AG10803 (cell line): ENCODE measurements around the gene ANAPC13.

Experiments used
- DNase-seq: peaks from one replicate; pipeline ENCODE4 v3.0.0; 2010; ENCODE audit warnings: low read depth
- H3K4me3 ChIP-seq: 2 replicates; pipeline ENCODE4 v1.5.1; 2011; ENCODE audit warnings: mild to moderate bottlenecking, low read length, control low read depth
- TF ChIP-seq, protein P1 (sequence below): conservative IDR thresholded peaks from 2 replicates; pipeline ENCODE4 v1.5.1; 2011; ENCODE audit warnings: mild to moderate bottlenecking, low read length, control low read depth, inconsistent platforms

ANAPC13 gene

DNA sequence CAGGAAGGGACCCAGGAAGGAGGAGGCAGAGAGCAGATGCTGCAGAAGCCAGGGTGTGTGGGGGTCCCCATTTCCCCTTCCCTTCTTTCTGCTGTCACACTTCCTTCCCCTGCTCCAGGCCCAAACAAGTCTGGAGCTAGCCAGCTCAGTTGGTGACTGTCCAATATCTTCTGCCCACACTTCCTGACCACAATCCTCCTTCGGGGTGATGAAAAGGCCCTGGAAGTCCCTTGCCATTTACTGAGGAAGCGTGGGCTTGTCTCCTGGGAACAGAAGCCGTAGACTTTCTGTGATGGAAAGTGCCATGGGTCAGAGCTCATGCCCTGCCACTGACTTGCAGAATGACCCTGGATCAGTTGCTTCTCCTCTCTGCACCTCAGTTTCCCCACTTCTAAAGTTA lies 39.0 kb downstream of the ANAPC13 start:
- TF ChIP-seq, protein P1, sequence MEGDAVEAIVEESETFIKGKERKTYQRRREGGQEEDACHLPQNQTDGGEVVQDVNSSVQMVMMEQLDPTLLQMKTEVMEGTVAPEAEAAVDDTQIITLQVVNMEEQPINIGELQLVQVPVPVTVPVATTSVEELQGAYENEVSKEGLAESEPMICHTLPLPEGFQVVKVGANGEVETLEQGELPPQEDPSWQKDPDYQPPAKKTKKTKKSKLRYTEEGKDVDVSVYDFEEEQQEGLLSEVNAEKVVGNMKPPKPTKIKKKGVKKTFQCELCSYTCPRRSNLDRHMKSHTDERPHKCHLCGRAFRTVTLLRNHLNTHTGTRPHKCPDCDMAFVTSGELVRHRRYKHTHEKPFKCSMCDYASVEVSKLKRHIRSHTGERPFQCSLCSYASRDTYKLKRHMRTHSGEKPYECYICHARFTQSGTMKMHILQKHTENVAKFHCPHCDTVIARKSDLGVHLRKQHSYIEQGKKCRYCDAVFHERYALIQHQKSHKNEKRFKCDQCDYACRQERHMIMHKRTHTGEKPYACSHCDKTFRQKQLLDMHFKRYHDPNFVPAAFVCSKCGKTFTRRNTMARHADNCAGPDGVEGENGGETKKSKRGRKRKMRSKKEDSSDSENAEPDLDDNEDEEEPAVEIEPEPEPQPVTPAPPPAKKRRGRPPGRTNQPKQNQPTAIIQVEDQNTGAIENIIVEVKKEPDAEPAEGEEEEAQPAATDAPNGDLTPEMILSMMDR = no peak
- no peak overlapping the region for H3K4me3 ChIP-seq
- peak; percentile 85 for DNase-seq

DNA sequence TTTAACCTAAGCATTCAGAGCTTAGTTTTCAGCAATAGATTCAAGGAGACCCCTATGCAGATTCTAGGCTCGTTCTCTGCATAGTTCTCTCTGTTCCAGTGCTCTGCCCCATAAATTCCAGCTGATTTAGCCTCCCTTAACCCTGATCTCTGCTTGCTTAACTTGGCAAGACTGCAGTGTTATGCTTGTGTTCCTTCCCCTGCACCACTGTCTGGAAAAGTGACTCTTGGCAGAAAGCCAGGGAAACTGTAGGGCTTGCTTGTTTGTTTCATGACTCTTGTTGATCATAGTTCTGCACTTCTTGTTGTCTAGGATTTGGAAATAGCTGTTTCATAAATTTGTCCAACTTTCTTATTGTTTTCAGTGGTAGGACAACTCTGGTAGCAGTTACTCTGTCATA lies 40.1 kb downstream of the ANAPC13 start:
- no peak overlapping the region for H3K4me3 ChIP-seq
- TF ChIP-seq, protein P1 = no peak
- peak; percentile 81 for DNase-seq

DNA sequence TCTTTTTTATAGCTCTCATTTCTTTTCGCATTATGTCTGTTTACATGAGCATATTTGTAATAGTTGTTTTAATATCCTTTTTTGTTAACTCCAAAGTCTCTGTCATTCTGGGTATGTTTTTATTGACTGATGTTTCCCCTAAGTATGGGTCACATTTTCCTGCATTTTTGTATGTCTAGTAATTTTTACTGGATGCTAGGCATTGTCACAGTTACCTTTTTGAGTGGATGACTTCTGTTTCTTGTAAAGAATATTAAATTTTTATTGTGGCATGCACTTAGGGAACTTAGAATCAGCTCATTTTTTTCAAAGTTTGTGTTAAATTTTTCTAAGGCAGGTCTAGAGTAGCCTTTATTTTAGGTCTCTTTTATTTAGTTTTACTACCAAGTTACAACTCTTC lies 40.7 kb downstream of the ANAPC13 start:
- TF ChIP-seq, protein P1 = no peak
- no peak overlapping the region for H3K4me3 ChIP-seq
- no peak for DNase-seq

DNA sequence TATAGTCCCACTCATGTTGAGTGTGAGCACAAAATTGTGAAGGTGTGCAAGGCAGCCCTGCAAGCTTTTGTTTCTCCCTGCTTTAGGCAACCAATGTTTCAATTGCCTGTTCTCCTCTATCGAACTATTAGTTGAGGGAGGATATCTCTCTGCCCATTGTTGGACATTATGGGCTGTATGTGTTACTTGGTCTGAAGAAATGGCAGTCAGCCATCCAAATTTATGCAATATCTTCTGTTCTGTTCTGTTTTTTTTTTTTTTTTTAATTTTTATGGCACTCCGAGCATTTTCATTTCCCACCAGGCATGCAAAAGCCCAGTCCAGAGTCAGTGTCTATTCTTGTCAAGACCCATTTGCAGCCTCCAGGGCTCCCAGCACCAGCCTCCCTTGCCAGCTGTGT lies 44.0 kb downstream of the ANAPC13 start:
- H3K4me3 ChIP-seq = no peak overlapping the region

DNA sequence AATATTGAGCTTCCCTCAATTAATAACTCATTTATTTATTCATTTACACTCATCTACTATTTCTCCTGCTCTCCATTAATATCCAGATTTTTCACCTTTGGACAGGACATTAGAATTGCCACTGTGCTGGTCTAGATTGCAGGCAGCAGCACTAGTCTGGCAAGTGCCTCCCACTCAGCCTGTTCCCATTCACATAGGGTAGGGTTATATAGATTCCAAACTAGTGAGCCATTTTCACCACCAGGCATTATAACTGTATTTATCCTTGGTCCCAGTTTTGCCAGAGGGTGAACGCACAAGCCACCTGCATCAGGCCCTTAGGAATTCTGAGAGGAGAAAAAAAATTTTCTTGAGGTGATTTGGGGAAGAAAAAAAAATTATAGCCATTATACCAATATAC lies 44.5 kb downstream of the ANAPC13 start:
- H3K4me3 ChIP-seq = no peak overlapping the region
- TF ChIP-seq, protein P1 = no peak
- no peak for DNase-seq

More for the DNA sequence above, 44.0 kb downstream of the ANAPC13 start:
- peak; percentile 43 for DNase-seq
- TF ChIP-seq, protein P1 = no peak

DNA sequence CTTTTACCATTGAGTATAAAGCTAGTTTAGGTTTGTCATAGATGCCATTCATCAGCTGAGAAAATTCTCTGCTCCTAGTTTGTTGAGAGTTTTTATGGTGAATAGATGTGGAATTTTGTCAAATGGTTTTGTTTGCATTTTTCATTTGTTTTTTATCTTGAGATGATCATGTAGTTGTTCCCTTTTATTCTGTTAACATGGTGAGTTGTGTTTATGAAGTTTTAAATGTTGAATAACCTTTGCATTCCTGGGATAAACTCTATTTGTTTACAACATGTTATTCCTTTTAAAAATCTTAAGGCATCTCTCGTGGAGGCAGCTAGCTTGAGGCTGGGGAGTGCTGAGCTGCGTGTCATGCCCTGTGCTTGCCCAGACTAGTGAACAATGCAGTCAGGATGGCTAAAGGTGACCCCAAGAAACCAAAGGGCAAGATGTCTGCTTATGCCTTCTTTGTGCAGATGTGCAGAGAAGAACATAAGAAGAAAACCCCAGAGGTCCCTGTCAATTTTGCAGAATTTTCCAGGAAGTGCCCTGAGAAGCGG lies 48.5 kb downstream of the ANAPC13 start:
- no peak overlapping the region for H3K4me3 ChIP-seq
- peak; percentile 35 for DNase-seq
- TF ChIP-seq, protein P1 = no peak

DNA sequence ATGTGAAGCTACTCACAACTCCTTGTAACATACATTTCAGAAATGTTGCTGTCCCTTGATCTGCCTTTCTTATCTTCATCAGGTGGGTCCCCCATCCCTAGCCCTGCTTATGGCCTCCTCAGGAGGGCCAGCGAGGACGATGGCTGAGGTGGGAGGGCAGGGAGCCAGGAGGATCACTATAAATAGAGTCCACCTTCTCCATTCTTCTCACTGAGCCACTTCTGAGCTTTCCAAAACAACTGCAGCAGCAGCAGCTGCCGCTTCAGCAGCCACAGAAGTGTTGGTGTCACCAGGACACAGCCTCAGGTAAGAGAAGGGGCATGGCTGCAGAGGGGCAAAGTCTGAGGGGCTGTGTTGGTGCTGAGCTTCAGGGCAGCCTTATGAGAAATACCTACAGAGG lies 53.5 kb downstream of the ANAPC13 start:
- no peak for DNase-seq
- H3K4me3 ChIP-seq = no peak overlapping the region
- TF ChIP-seq, protein P1 = no peak
